ENCODE measurements around the gene C21orf91.

Gene C21orf91

DNA sequence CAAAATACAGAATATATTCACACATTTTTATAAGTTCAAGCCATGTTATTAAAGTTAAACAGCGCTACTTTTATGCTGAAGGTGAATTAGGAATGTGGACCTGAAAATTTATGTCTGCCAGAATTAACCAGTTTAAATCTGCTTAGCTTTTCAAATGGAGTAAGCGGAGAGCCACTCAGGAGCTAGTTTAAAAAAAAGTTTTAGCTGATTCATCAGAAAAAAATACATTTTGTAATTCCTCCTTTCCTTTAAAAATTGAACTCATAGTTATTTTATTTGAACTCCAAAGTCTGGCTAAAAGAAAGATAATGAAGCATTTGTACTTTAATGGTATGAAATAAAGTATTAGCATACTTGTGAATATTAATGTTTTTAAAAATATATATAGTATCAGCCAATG lies 21.2 kb downstream of the C21orf91 start:
- no peak for DNase-seq

DNA sequence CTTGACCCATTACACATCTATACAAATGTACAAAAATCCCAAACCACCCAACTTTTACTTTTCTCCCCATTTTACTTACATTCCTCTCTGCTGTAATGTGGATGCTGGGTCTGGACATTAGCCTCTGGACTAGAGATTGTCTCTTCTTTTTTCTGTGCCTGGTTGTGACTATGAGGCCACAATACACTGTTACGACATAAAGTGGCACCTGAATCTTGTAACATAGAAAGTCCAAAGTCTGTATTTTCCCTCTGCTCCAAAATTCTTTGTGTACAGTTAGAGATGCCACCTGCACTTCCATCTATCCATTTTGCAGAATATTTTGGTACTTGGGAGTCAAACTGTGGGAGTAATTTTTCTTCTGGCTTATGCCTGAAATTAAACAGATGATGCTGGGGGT lies 22.7 kb downstream of the C21orf91 start:
- DNase-seq, result no peak

DNA sequence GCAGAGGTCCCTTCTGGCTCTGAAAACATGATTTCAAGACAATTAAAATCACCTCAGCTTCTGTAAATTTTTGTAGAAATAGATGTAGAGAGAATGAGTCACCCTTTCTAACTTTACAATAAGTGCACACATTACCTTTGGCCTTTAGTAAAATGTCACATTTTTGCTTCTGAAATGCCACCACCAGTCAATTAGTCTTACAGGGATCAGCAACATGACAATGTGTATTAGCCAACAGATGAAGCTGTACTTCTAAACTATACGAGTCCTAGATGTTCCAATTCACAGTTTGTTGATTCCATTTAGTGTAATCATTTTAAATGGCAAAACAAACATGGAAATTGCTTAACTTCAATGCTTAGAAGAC lies 23.1 kb downstream of the C21orf91 start:
- no peak for DNase-seq

DNA sequence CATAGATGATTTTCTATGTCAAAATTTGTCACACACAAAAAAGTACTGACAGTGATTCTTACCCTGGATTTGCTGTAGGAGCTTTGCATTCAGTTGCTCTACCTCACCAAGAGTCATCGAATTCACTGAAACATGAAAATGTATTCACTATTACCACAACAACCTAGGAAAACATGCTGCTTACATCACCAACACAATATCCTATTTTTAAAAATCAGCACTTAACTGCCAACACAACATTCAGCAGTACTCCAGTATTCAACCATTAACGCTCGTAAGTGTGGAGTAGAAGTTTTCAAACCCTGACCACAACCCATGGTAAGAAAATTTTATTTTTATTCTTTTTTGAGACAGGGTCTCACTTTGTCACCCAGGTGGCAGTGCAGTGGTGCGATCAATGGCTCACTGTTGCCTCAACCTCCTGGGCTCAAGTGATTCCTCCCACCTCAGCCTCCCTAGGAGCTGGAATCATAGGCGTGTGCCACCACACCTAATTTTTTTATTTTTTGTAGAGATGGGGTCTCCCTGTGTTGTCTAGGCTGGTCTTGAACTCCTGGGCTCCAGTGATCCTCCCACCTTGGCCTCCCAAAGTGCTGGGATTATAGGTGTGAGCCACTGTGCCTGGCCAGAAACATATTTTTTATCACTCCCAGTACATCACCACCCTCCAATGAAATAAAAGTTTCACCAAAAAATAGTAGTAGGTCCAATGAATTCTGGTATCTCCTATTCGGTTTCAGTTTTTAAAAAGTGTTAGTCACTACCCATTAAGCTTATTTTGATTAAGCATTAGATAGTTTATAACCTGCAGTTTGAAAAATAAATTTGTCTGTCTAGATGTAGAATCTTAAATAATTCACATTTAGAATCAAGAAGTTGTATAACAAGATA lies 23.8 kb downstream of the C21orf91 start:
- DNase-seq, result no peak

DNA sequence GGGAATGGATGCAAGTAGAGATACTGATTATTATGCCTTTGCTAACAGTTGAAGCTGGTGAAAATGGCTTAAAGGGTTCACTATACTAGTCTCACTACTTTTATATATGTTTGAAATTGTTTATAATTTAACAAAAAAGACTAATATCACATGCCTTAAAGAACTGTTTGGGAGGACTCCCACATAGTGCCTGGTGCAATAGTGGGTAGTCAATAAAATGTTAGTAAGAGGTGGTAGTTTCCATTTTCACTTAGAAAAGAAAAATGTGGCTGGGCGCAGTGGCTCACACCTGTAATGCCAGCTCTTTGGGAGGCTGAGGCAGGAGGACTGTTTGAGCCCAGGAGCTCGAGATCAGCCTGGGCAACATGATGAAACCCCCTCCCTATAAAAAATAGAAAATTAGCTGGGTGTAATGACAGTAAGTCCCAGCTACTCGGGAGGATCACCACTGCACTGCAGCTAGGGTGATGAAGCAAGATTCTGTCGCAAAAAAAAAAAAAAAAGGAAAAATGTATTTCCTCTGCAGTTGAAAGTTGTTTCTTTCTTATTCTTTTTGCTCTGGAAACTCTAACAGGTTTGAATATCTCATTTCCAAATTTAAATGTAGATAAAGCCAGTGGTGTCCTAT lies 24.5 kb downstream of the C21orf91 start:
- DNase-seq, result no peak

DNA sequence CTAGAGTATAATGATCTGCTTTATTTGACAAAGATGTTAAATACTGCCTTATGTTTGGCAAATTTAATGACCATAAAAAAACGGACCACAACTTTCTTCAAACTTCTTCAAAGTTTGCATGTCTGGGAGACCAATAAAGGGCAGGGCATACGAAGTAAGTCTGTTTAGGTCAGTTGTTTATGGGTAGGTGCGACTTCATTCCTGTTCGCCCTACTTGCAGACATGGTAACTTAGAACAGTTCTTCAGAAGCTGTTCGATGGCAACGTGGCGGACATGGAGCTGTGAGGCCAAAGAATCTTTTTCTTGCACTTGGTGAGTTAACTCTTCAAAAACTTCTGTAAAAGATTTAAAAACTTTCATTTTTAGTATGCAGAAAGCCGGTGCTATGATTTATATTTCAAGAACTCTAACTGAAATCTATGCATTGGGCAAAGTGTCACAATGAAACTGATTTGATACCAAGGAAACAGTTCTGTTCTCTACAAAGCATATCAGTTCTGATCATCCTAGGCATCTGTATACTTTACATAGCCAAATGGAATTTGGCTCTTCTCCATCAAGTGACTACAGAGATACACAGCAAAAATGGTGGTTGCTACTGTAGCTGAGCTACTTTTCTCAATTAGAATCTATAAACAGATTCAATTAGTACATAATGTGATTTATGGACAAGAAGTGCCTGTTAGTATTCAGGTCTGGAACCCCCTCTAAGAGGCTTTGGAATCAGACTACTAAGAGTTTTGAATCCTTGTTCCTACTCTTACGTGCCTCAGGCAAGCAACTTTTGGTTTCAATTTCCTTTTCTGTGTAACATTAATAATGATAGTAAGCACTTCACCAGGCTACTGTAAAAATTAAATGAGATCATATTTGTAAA lies 25.7 kb downstream of the C21orf91 start:
- DNase-seq, result no peak

DNA sequence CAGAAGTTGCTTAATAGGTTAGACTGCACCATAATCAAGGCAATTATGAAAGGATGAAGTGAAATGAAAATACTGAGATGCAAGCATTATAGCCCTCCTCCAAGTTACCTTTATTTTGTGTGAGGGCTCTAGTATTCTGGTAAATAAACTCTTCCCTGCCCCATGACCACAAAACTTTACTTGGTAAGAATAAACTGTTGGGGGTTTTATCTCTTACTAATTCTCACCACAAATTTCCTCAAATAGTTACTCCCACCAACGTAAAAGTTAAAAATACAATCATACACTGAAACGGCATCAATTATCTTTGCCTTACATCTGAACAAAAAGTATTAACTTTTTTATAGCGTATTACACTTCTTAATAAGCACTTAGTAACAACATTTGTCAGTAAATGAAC lies 29.5 kb downstream of the C21orf91 start:
- no peak for DNase-seq

DNA sequence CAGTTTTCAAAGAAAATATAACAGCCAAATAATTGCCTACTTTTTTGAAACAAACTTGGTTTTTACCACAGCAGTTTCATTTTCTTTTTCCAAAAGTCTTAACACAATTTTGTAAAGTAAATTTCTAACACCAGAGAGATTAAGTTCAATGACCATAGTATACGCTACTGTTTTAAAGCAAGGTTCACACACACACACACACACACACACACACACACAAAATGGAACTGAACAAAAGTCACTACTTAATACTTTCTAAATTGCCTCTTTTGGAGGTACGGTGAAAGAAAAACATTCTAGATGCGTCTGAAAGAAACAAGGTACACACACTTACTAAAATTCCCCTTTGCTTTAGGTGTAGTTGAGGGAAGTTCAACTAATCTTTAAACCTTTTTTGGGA lies 30.1 kb downstream of the C21orf91 start:
- DNase-seq, result no peak

DNA sequence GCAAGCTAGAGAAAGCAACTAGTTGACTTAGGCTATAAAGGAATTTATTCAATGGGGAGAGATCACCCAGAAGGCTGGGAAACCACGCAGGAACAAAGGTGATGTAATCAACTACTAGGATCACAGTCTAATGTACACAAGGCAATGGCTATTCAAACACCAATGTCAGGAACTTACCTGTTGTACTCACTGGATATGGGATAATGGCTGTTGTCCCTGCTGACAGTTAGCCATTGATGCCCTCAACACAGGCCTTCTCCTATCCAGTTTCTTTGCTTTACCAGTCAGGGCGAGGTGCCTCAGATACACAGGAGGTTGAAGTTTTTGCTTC lies 32.3 kb downstream of the C21orf91 start:
- DNase-seq, result no peak

DNA sequence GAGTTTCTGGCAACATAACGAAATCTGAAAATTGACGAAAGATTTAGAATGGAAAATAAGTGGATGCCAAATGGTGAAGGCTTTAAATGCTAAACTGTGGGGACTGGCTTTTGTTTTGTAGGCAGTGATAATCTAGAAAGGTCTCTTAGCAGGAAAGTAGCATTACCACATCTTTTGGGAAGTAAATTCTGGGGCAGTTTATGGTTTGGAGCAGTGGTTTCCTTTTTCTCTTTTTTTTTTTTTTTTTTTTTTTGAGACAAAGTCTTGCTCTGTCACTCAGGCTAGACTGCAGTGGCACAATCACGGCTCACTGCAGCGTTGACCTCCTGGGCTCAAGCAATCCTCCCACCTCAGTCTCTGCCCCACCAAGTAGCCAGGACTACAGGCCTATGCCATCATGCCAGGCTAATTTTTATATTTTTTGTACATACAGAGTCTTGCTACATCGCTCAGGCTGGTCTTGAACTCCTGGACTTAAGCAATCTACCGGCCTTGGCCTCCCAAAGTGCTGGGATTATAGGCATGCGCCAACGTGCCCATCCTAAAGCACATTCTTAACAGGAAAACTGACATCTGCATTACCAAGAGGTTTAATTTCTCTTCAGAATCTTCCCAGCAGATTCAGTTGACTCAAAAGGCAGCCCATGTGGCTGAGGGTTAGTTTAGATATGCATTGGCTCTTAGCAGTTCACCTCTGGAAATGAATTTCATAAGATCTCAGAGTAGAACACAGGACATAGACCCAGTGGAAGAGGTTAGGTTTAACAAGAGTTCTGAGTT lies 32.9 kb downstream of the C21orf91 start:
- DNase-seq, result no peak

DNA sequence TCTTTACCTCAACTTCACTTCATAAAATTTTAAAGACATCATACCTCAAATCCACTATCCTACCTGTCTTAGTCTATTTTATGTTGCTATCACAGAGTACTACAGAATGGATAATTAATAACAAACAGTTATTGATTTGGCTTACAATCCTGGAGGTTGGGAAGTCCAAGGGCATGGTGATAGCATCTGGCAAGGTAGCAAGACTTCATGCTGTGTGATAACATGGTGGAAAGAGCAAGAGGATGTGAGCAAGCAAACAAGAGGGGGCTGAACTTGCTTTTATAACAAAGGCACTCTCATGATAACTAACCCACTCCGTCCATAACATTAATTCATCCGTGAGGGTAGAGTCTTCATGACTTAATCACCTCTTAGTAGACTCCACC lies 33.8 kb downstream of the C21orf91 start:
- no peak for DNase-seq

DNA sequence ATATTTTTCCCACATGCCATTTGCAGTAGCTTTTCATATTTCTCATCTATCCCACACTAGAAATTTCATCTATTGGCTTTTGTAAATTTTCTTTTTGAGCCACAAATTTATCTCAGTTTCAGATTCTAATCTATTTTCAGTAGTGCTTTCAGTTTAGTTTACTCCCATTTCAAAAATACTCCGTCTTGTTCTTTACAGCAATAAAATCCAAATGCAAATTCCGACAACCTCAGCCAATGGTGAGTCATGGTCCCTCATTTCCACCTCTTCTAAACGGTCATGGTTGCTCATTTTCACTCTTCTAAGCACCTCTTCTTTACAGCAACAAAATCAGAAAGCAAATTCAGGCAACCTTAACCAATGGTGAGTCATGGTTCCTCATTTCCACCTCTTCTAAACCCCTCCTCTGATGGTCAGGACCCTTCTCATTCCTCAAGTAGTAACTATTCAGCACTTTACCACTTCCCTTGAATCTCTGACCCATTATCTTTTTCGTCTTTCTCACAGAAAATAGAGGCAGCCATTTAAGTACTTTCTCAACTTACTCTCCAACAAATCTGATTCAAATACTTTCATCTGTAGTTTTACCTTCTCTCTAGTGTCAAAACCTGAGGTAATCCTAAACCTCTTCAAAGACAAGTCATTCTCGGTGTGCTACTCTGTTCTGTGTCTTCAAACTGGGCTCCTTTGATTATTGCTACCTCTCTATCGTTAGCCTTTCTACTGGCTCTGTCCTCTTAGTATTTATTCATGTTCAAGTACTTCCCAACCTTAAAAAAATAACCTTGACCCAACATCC lies 34.4 kb downstream of the C21orf91 start:
- no peak for DNase-seq

DNA sequence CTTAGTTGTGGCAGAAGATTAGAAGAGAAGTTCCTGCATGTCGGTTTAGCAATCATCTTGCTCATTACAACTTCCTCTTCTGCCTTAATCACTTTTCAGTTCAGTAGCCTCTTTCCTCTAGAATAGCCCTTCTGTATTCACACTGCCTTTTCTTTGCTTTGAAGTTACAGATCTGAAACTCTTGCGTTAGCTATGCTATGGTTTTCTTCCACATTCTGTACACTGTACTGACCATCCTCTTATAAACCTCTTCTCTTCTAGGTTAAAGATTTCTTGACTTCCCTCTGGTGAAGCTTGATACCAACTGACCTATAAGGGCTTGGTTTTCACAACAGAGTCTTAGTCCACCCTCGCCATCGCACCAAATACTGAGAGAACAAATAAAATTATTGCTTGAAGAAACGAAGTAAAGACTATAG lies 35.0 kb downstream of the C21orf91 start:
- no peak for DNase-seq

DNA sequence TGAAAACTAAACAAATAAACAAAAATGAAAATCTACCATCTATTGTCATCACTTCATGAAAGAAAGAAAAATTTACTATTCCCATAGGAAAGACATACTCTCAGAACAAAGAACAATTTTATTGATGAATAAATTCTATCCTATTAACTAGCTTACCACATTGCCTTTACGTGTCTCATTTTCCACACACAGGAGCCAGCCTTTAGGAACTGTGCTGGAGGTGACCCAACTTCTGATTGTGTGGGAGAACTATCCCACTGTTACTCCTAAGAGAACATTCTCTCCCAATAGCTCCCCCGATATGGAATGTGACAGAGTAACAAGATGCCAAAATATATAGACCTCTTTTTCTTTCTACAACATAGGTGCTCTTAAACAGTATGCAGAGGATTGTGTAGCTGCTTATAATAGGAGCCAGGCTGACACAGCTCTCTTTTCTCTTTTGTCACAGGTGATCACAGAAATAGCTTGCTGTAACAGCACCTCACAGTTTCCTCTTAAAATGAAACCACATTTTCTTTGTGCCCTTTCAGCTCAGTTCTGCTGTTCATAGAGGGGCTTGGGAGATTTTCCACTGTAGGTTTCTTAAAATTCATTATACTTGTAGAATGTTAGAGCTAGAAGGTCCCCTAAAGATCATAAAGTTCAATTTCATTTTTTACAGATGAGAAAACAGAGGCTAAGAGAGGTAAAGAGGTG lies 35.5 kb downstream of the C21orf91 start:
- no peak for DNase-seq

DNA sequence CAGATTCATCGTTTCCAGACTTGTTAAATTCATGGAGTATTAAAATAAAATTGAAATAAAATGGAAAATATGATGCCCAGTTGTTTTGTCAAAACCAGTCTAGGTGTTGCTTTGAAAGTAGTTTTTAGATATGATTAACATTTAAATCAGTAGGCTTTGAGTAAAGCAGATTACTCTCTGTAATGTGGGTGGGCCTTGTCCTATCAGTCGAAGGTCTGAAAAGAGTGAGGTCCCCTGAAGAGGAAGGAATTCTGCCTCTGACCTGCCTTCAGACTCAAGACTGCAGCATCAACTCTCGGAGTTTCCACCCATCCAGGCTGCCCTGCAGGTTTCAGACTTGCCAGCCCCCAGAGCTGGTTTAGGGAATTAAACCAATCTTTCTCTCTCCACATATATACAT lies 36.2 kb downstream of the C21orf91 start:
- no peak for DNase-seq

DNA sequence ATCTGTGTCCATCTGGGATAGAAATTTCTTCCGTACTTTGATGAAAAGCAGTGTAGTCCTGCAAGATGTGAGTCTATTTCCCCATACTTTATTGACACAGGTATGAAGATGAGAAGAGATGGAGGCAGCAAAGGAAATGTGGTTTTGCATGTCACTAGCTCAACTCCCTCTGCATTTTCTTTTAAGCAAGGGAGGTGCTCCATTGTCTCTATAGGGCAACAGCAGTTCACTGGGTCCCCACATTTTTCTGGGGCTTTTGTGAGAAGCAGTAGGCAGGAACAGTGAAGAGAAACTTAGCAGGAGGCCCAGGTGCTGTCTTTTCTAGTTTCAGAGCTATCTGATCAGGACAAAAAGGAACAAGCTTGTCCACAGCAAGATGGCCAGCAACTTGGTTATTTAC lies 37.1 kb downstream of the C21orf91 start:
- DNase-seq, result no peak

DNA sequence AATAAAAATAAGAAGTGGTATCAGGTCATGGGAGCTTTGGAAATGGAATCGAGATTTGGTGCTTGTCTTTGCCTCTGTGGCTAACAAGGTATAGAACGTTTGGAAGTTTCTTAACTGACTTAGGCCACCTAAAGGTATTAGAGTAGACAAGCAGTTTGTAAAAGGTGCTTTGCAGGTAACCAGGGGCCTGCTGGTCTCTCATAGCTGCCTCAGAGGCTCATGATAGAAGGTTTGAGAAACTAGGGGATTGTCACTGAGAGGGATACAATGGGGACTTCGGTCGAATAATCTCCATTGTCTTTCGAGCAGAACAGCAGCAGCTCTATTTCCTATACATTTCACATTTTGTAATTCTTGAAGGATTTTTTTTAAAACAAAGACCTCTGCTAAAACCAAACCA lies 37.6 kb downstream of the C21orf91 start:
- DNase-seq, result no peak

DNA sequence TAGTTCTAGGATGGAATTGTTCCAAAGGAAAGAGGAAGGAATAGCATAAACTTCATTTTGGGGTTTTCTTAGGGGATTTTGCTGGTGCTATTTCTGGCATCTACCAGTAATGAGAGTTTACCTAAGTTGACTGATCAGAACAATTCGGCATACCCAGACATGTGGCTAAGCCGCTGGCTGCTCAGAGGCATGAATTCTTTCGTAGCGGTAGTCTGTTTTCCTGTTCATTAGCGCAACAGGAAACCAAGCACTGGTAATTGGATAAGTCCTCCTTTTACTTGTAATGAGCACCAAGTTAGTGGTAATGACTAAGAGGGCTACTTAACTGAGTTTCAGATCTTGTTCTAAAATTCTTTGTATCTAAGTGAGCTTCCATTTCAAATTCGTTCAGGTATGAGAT lies 38.6 kb downstream of the C21orf91 start:
- no peak for DNase-seq

DNA sequence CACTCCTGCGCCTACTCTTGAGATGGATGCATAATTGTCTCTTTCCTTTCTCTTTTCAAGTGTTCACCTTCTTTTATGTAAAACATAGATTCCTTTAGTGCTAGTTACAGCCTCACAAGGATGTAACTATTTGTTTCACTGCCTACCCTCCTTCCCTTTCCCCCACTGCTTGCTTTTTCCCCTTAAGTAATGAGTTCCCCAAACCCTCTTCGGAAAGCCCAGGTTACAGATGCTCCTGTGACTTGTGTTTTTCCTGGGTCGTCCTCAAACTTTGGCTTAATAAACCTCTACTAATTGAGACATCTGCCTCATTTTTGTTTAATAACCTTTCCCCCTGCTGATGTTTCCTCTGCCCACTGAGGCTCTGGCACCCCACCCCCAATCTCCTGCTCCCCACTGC lies 39.2 kb downstream of the C21orf91 start:
- no peak for DNase-seq

DNA sequence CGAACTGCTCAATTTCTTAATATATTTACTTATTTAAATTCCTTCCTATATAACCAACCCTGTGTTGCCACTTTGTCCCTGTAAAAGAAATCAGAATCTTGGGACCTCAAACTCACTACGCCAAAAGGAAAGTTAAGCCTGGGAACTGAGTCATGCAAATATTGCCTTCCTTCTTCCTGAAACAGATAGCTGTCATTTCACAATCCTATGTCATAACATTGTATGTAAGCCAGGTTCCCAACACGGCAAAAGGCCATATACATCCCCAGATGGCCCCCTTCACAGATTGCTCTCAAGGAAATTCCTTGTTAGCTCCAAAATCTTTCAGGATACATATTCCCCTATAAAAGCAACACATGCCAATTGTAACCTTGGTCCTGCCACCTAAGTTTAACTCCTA lies 39.7 kb downstream of the C21orf91 start:
- no peak for DNase-seq

DNA sequence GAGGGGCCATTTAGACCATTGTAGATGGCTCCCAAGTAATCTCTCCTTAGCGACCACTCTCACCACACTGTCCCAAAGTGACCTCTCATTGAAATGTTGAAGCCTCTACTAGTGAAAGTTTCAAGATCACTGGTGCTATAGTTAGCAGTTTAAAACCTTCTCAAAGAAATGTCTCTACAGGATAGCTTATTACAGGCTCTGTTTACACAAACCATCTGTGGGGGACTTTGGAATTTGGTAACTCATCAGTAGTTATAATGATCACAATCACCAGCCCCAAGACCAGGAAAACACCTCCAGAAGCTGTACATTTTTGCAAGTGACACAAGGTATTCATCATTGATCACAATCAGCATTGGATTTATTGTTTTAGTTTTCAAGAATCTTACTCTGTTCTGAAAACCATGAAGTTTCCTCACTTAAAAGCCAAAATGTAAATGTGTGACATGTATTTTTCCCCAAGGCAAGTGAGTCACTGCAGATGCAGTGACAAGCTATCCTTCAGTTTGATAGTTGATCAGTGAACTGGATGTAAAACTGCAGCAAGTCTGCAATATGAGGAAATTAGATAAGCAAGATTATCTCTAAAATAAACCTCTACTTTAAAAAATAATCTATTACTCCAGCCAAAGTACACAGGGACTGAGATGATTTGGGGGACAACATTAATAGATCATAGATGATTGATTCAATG lies 41.9 kb downstream of the C21orf91 start:
- DNase-seq, result no peak
